Loucy (cell line): ENCODE results near the gene ZNF429.

Experiments
- EZH2phosphoT487 ChIP-seq: fragments of 200-600 bp; IDR thresholded peaks from 2 replicates; pipeline ENCODE4 v1.6.1; 2018; ENCODE audit warnings: antibody characterized with exemption, mild to moderate bottlenecking, moderate library complexity, borderline replicate concordance
- TF ChIP-seq, protein P1 (sequence below): fragments of 200-600 bp; sonication (generic); conservative IDR thresholded peaks from 2 replicates; pipeline ENCODE4 v1.5.1; 2014; ENCODE audit warnings: mild to moderate bottlenecking, antibody characterized with exemption, low read length

DNA sequence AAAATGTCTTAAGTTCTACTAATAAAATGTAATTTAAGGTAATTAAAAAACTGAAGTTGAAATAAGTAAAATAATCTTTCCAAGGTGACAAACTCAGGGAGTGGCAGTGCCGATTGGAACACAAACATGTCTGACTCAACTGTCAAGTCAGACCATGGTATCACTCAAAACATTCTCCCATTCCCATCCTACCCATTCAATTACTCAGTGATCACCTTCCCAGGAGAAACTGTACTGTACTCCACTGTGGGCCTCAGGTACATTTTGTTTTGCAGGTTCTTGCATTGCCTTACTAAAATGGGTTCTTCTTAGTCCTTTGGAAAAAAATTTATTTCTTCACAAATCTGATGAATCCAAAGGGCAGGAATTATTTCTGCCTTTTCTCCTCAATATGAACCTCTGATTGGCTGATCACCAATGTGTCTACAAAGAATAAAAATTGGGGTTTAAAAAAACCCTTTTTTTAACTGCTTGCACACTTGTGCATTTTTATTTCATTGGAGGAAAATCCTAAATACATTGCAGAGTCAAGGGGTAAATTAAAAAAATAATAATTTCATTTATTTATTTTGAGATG lies 96.8 kb downstream of the ZNF429 start:
- TF ChIP-seq, protein P1, sequence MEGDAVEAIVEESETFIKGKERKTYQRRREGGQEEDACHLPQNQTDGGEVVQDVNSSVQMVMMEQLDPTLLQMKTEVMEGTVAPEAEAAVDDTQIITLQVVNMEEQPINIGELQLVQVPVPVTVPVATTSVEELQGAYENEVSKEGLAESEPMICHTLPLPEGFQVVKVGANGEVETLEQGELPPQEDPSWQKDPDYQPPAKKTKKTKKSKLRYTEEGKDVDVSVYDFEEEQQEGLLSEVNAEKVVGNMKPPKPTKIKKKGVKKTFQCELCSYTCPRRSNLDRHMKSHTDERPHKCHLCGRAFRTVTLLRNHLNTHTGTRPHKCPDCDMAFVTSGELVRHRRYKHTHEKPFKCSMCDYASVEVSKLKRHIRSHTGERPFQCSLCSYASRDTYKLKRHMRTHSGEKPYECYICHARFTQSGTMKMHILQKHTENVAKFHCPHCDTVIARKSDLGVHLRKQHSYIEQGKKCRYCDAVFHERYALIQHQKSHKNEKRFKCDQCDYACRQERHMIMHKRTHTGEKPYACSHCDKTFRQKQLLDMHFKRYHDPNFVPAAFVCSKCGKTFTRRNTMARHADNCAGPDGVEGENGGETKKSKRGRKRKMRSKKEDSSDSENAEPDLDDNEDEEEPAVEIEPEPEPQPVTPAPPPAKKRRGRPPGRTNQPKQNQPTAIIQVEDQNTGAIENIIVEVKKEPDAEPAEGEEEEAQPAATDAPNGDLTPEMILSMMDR, result no peak
- TF ChIP-seq EZH2phosphoT487, result no peak
